MM.1S (cell line): Measurements from ENCODE around the gene CASTOR2.
"Not testable (repeated sequence)": the region's sequence is repeated elsewhere in the genome, so short reads cannot be mapped to it uniquely, and the experiment has no call there.

Source experiments
- DNase-seq: peaks from one replicate; pipeline ENCODE4 v3.0.0-alpha.2; 2015
- H2AFZ ChIP-seq: fragments of 300-600 bp; sonication (generic); 2 replicates; pipeline ENCODE4 v1.6.0; 2016; ENCODE audit warnings: antibody characterized with exemption, low read length
- H3F3A ChIP-seq: fragments of 300-600 bp; sonication (generic); 2 replicates; pipeline ENCODE4 v1.6.1; 2016; ENCODE audit warnings: mild to moderate bottlenecking, antibody characterized with exemption, low read length, moderate library complexity, mixed read lengths; ENCODE audit not compliant: insufficient read depth
- H3K27ac ChIP-seq: fragments of 300-600 bp; sonication (generic); 2 replicates; pipeline ENCODE4 v1.5.1; 2016; ENCODE audit warnings: mild to moderate bottlenecking, low read length
- H3K27me3 ChIP-seq: fragments of 300-600 bp; sonication (generic); replicated peaks from 2 replicates; pipeline ENCODE4 v1.6.0; 2016; ENCODE audit warnings: low read length; ENCODE audit not compliant: insufficient read depth
- H3K36me3 ChIP-seq: fragments of 300-600 bp; sonication (generic); replicated peaks from 2 replicates; pipeline ENCODE4 v1.6.1; 2016; ENCODE audit warnings: mild to moderate bottlenecking, low read length, mixed read lengths; ENCODE audit not compliant: insufficient read depth
- H3K4me1 ChIP-seq: fragments of 300-600 bp; sonication (generic); 2 replicates; pipeline ENCODE4 v1.6.1; 2016; ENCODE audit warnings: low read length, mixed read lengths
- H3K4me2 ChIP-seq: fragments of 300-600 bp; sonication (generic); 2 replicates; pipeline ENCODE4 v1.6.0; 2016; ENCODE audit warnings: low read depth, low read length
- H3K4me3 ChIP-seq: fragments of 300-600 bp; sonication (generic); 2 replicates; pipeline ENCODE4 v1.5.1; 2016; ENCODE audit warnings: low read length, mixed read lengths
- H3K79me2 ChIP-seq: fragments of 300-600 bp; sonication (generic); 2 replicates; pipeline ENCODE4 v1.6.1; 2016; ENCODE audit warnings: mixed run types, low read length, mixed read lengths
- H3K9ac ChIP-seq: fragments of 300-600 bp; sonication (generic); 2 replicates; pipeline ENCODE4 v1.6.1; 2016; ENCODE audit warnings: low read length, mixed read lengths
- H3K9me2 ChIP-seq: fragments of 300-600 bp; sonication (generic); replicated peaks from 2 replicates; pipeline ENCODE4 v1.6.1; 2016; ENCODE audit warnings: mild to moderate bottlenecking, low read length, mixed read lengths; ENCODE audit not compliant: insufficient read depth
- H3K9me3 ChIP-seq: fragments of 300-600 bp; sonication (generic); replicated peaks from 2 replicates; pipeline ENCODE4 v1.6.1; 2016; ENCODE audit warnings: mild to moderate bottlenecking, low read length, mixed read lengths; ENCODE audit not compliant: insufficient read depth
- H4K20me1 ChIP-seq: fragments of 300-600 bp; sonication (generic); 2 replicates; pipeline ENCODE4 v1.6.1; 2016; ENCODE audit warnings: mild to moderate bottlenecking, low read length, moderate library complexity, mixed read lengths; ENCODE audit not compliant: insufficient read depth
- CTCF ChIP-seq: fragments of 300-600 bp; sonication (generic); IDR thresholded peaks from 2 replicates; pipeline ENCODE4 v1.5.1; 2016; ENCODE audit warnings: antibody characterized with exemption, low read length, mixed read lengths
- EZH2 ChIP-seq: fragments of 300-600 bp; sonication (generic); optimal IDR thresholded peaks from 2 replicates; pipeline ENCODE3; 2017; ENCODE audit warnings: low read depth, mild to moderate bottlenecking, antibody characterized with exemption, low read length, mixed read lengths
- EZH2phosphoT487 ChIP-seq: fragments of 300-600 bp; sonication (generic); IDR thresholded peaks from 2 replicates; pipeline ENCODE4 v1.6.1; 2018; ENCODE audit warnings: antibody characterized with exemption, low read length

The CASTOR2 gene

DNA sequence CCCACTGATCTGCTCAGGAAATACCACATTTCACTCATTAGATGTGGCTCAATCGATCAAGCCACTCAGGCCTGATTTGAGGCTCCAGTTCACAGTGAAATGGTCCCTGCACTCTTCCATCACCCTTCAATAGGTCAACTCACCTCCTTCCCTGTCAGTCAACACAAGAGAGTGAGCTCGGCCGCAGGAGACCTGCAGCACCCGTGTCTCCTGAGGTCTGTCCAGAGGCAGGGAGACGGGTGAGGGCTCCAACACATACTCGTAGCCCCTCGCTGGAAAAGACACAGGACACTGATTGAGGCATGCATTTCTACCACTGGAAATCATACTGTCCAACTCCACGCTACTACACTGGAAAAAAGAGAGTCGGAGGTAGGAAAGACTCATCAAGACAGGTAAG is 102.0 kb downstream of the CASTOR2 start:
- H3K9me2 ChIP-seq, result no peaks in the 10 kb centered on the region
- H3F3A ChIP-seq, result no peaks in the 10 kb centered on the region
- no peaks in the 10 kb centered on the region for H3K9me3 ChIP-seq
- no peak overlapping the region for H3K27ac ChIP-seq
- DNase-seq, result no peak
- H3K4me3 ChIP-seq, result no peak overlapping the region
- H3K4me2 ChIP-seq, result no peak overlapping the region
- no peak for TF ChIP-seq EZH2
- no peak for TF ChIP-seq EZH2phosphoT487
- no peak for TF ChIP-seq CTCF
- no peaks in the 10 kb centered on the region for H3K4me1 ChIP-seq
- no peaks in the 10 kb centered on the region; the same call in 1 of the 2 replicates for H3K36me3 ChIP-seq
- H4K20me1 ChIP-seq, result no peaks in the 10 kb centered on the region
- no peak overlapping the region for H3K9ac ChIP-seq
- no peak overlapping the region for H2AFZ ChIP-seq
- H3K27me3 ChIP-seq, result no peaks in the 10 kb centered on the region
- peaks cover 6% of the 10 kb centered on the region; the same call in 1 of the 2 replicates for H3K79me2 ChIP-seq

DNA sequence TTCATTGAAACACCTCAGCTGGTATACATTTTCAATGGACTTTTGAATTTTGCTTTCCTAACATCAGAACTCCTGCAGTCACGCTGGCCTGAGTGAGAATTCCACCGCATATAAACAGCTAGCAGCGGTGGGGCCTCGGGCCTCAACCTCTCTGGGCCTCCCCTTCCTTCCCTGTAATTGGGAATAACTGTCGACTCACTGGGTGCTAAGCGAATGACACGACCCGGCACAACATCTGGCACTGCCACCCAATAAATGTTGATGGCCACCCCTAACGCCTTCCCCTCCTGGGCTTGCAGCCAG is 108.4 kb downstream of the CASTOR2 start:
- Histone ChIP-seq H3K27me3 (no peaks in the 10 kb centered on the region), H3K9ac (peak overlapping the region; percentile 79), H4K20me1 (no peaks in the 10 kb centered on the region), H3K36me3 (no peaks in the 10 kb centered on the region; the same call in 1 of the 2 replicates), H2AFZ (peak overlapping the region; percentile 82), H3K27ac (peak overlapping the region; percentile 11; the same call in 1 of the 2 replicates), H3K9me2 (no peaks in the 10 kb centered on the region), H3K9me3 (no peaks in the 10 kb centered on the region), H3K4me1 (no peaks in the 10 kb centered on the region), H3K79me2 (peaks cover 26% of the 10 kb centered on the region), H3F3A (no peaks in the 10 kb centered on the region), H3K4me2 (peak overlapping the region; percentile 90), H3K4me3 (peak overlapping the region; percentile 91)
- TF ChIP-seq EZH2phosphoT487 (no peak), EZH2 (no peak), CTCF (no peak)
- DNase-seq, result no peak

- H3K9ac ChIP-seq, result peak overlapping the region; percentile 48; the same call in 1 of the 2 replicates
Measured at GRCh38 chr7:75074262-75074641, 109.7 kb downstream of the CASTOR2 start.

More at GRCh38 chr7:75074262-75074641, 109.7 kb downstream of the CASTOR2 start:
- H3F3A ChIP-seq, H3K27ac ChIP-seq, H3K9me2 ChIP-seq, H4K20me1 ChIP-seq, DNase-seq, H3K36me3 ChIP-seq, H3K27me3 ChIP-seq, H3K9me3 ChIP-seq, H3K4me1 ChIP-seq: not testable (repeated sequence)
- Histone ChIP-seq H2AFZ (peak overlapping the region; percentile 99), H3K4me2 (peak overlapping the region; percentile 66; the same call in 1 of the 2 replicates), H3K79me2 (peaks cover 26% of the 10 kb centered on the region), H3K4me3 (peak overlapping the region; percentile 91; the same call in 1 of the 2 replicates)
